Measurements from ENCODE around the gene KRT20.

Gene KRT20

DNA sequence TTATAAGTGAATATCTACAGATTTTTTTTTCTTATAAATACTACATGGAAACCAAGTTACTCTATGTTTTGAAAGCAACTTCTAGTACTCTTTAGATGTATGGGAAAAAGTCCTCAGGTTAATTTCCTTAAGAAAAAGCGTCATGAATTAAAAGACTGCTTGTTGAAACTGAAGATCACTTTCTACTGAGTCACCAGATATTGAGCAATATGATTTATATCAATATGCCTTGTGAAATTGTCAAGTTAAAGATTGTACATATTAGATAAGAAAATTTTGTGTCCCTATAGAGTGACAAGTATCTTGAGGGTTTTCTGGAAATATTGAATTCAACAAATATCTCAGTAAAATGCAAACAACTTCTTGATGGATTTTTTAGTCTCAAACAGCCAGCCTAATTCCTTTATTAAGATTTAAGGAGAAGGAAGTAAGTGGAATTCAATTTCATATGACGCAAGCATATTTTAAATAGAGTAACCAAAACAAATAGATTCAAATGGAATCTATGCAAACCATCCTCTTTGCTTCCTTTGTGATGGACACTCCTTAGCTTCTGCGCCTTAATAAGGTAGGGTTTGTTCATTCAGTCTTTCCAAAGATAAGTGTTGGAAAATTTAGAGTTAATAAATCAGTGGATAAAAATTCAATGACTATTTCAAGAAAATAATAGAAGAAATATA, 34.6 kb downstream of the KRT20 start:
- no peak for DNase-seq
- TF ChIP-seq POLR2A (IDR thresholded peaks at IDR 0.05; ENCODE audit: low read length) (no peak), GATA1 (IDR thresholded peaks at IDR 0.05; ENCODE audit: low read depth, low read length) (no peak)

DNA sequence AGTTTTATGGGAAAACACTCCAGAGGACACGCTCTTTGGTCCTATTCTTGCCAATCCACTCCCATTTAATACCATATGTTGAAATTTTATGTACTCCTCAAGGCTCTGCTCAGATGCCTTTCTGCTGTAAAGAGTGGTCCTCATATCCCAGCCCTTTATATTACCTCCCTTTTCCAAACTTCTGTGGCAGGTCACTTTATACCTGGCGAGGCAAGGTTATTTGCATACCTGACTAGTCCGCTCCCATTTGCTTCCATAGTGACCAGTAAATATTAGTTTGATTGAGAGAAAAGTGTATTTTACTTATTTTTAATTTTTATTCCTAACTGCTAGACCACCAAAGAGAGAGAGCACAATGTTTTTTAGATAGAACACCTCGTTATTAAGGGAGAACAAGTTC, 35.3 kb downstream of the KRT20 start:
- no peak for DNase-seq
- TF ChIP-seq GATA1 (IDR thresholded peaks at IDR 0.05; ENCODE audit: low read depth, low read length) (no peak), POLR2A (IDR thresholded peaks at IDR 0.05; ENCODE audit: low read length) (no peak)

DNA sequence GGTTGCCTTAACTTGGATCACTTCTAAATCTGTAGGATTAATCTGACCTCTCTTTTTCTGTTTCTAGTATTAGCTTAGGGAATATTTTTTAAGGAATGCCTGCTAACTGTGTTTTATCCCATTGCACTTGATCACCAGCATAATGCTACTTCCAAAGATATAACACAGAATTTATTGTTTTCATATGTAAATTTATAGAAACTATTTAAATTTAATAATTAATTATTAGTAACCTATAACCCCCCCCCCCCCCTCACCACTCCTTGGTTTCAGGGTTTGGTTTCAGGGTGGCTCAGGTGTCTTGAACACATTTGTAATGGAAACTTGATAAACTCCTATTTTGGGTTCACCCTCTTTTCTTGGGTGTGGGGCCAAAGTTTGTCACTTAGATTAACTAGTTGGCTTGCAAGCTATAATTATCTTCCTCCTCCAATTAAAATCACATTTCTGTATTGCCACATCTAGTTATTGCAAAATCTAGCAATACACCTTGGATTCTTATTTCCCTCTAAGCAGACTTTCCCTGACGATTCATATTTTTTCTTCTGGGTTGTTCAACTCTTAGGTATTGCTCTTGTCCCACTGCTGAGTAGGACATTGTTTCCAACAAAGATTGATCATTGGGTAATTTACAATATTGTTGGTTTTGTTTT, 36.3 kb downstream of the KRT20 start:
- DNase-seq: no peak
- TF ChIP-seq GATA1 (IDR thresholded peaks at IDR 0.05; ENCODE audit: low read depth, low read length): no peak
- TF ChIP-seq POLR2A (IDR thresholded peaks at IDR 0.05; ENCODE audit: low read length): no peak

DNA sequence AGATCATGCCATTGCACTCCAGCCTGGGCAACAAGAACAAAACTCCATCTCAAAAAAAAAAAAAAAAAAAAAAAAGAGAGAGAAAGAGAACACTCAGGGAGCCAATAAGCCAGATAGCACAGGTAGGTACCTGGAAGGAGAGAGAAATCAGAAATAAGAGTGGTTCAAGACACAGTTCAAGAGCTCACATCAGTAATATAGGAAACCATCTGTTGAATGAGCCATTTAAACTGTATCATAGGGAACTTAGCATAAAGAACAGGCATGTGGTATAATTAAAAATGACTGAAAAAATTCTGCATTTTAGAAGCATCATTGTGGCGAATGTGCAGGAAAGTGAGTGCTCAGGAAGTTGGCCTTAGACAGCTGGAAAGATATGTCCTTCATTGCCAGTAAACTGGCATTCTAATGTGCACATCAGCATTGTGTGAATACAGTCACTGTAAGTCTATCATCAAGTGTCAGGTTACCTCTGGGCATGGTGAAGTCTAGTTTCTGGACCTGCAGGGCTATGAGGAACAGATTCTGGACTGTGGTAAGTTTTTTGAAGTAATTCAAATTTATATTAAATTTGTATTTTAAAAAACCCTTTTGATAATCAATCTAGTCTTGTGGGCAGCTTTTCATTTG, 38.4 kb downstream of the KRT20 start:
- TF ChIP-seq POLR2A (IDR thresholded peaks at IDR 0.05; ENCODE audit: low read length): no peak
- TF ChIP-seq GATA1 (IDR thresholded peaks at IDR 0.05; ENCODE audit: low read depth, low read length): no peak
- no peak for DNase-seq

DNA sequence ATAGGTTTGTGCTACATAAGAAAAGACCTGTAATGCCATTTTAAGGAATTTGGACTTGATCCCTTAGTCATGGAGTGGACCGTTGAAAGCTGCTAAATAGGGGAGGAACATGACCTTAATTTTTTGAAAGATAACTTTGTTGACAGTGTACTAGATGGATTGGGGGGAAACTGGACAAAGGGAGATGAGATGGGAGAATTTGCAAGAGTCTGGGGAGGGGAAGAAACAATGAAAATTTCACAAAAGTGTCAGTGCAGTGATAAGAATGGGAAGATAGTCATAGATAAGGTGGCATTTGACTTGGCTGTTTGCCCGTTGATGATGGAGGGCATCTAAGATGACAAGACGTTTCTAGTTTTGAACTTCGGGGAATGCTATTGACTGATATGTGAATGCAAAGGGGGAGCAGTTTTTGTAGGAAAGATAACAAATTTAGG, 40.4 kb downstream of the KRT20 start:
- TF ChIP-seq POLR2A (IDR thresholded peaks at IDR 0.05; ENCODE audit: low read length): no peak
- no peak for TF ChIP-seq GATA1 (IDR thresholded peaks at IDR 0.05; ENCODE audit: low read depth, low read length)
- DNase-seq: no peak

DNA sequence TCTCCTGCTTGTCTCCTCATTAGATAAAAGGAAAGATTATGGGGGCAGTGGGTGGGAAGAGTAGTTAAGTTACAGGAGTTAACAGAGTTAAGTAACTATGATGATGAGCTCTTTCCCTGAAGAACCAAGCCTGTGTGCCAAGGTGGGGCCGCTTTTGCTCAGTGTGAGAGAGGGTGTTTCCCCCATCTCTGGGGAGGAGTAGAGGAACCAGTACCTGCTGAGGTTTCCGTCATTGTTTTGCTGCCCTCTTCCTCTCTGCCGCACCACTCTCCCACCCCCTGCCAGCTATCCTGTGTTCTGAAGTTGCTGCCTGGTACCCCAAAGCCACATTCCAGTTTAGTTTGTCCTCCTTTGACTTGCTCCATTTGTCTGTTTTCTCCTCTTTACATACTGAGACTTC, 41.8 kb downstream of the KRT20 start:
- TF ChIP-seq GATA1 (IDR thresholded peaks at IDR 0.05; ENCODE audit: low read depth, low read length) (no peak), POLR2A (IDR thresholded peaks at IDR 0.05; ENCODE audit: low read length) (no peak)
- DNase-seq: no peak

DNA sequence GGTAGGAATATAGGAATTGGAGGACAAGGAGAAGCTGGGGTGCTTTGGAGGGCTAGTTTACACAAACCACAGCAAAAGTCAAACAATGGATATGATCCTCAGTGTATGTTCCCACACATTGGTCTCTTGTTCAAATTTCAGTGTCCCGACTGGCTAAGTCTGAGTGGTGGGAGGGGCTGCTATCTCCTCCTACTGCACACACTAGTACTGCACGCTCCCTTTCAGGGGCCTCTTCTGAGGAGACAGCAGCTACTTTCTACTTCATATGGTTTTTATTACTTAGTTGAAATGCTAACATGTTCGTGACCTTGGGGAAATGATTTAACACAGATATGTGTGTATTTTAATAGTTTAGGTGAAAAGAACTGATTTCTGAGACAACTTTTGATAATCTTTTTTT, 43.8 kb downstream of the KRT20 start:
- no peak for TF ChIP-seq POLR2A (IDR thresholded peaks at IDR 0.05; ENCODE audit: low read length)
- no peak for TF ChIP-seq GATA1 (IDR thresholded peaks at IDR 0.05; ENCODE audit: low read depth, low read length)
- DNase-seq: no peak

DNA sequence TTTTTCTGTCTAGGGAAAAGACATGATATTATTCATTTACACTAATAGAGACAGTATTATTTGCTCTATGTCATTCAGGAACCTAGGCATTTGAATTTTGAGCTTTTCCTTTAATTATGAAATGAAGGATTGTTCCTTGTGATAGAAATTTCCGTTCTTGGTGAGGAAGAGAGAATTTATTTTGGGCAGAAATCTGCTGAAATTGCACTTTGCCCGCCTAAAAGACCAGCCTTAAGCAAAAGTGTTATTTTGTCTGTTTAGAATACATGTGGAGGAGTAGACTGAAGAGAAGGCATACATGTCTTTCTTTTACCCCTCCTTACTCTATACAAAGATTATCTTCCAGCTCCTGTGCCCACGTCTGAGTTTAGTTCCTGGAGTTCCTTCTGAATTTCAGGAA, 45.8 kb downstream of the KRT20 start:
- TF ChIP-seq GATA1 (IDR thresholded peaks at IDR 0.05; ENCODE audit: low read depth, low read length) (no peak), POLR2A (IDR thresholded peaks at IDR 0.05; ENCODE audit: low read length) (no peak)
- no peak for DNase-seq

DNA sequence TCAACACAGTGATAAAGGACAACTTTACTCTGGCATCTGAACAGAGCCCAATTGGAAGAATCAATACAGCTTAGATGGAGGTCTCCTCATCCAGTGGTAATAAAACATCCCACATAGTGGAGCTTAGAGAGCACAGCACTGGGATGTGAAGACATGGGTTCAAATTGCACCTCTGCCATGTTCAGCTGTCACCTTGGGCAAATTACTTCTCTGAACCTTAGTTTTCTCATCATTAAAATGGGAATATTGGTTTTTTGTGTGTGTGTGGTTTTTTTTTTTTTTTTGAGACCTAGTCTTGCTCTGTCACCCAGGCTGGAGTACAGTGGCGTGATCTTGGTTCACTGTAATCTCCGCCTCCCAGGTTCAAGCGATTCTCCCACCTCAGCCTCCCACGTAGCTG, 49.0 kb downstream of the KRT20 start:
- DNase-seq: no peak
- TF ChIP-seq GATA1 (IDR thresholded peaks at IDR 0.05; ENCODE audit: low read depth, low read length) (no peak), POLR2A (IDR thresholded peaks at IDR 0.05; ENCODE audit: low read length) (no peak)

DNA sequence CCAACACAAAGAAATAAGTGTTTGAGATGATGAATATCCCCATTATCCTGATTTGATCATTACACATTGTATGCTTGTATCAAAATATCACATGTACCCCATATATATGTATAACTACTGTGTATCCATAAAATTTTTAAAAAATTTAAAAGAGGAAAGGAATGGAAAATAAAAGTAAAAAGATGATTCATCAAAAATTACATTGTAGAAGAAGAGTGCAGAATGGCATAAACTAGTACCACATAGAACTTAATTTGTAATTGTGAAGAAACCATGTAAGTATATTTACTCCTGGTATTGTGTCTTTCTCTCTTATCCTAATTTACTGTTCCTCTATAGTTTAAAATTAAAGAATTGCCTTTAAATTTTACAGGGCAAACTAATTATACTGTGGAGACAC, 51.2 kb downstream of the KRT20 start:
- DNase-seq: no peak
- TF ChIP-seq POLR2A (IDR thresholded peaks at IDR 0.05; ENCODE audit: low read length): no peak

DNA sequence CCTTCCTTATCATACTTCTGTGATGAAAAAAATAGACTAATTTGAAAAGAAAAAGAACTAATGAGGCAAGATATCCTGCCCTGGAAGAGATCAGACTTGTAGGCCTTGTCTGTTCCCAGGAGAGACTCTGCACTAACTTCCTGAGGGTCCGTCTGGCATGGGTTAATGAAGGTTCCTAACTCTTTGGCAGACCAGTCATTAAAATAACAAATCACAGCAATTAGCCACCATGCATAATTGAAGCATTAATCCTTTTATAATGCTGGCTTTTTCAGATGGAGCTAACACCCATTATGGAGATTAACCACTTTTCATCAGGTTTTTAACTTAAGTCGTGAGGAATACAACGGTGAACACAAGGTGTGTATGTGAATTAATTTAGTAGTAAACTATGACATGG, 52.2 kb downstream of the KRT20 start:
- no peak for TF ChIP-seq GATA1 (IDR thresholded peaks at IDR 0.05; ENCODE audit: low read depth, low read length)
- TF ChIP-seq POLR2A (IDR thresholded peaks at IDR 0.05; ENCODE audit: low read length): no peak
- DNase-seq: no peak

DNA sequence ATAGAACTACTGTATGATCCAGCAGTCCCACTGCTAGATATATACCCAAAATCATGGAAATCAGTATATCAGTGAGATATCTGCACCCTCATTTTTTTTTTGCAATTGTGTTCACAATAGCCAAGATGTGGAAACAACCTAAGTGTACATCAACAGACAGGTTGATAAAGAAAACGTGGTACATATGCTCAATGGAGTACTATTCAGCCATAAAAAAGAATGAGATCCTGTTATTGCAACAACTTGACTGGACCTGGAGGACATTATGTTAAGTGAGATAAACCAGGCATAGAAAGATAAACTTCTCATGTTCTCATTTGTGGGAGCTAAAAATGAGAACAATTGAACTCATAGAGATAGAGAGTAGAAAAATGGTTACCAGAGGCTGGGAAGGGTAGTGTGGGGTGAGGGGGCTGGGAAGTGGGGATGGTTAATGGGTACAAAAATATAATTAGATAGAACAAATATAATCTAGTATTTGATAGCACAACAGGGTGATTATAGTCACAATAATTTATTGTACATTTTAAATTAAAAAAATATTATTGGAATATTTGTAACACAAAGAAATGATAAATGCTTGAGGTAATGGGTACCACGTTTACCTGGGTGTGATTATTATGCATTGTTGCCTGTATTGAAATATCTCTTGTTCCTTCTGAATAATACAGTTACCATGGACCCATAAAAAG, 54.8 kb downstream of the KRT20 start:
- no peak for DNase-seq
- TF ChIP-seq POLR2A (IDR thresholded peaks at IDR 0.05; ENCODE audit: low read length) (no peak), GATA1 (IDR thresholded peaks at IDR 0.05; ENCODE audit: low read depth, low read length) (no peak)

DNA sequence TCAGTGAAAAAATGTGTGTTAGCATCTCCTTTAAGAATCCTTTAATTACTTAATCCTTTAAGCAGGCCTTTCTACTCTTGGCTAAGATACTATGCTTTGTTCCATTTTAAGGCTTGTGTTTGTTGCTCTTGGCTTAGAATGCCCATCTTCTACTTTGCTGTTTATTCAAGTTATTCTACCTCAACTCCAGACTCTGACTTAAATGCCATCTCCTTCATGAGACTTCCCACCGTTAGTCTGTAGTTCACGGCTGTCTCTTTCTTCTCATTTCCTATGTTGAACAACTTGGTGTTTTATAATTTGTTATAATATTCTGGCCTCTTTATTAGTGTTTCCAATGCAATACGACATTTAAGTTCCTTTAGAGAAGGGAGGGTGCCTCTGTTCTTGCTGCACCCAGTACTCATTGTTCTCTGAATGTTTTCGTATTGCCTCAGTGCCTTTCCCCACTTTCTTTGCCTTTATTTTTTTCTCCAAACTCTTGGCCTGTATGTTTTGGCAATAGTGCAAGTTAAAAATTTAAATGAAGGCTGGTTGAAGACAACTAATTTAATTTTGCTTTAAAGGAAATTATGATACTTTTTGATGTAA, 56.5 kb downstream of the KRT20 start:
- no peak for TF ChIP-seq POLR2A (IDR thresholded peaks at IDR 0.05; ENCODE audit: low read length)
- no peak for TF ChIP-seq GATA1 (IDR thresholded peaks at IDR 0.05; ENCODE audit: low read depth, low read length)
- no peak for DNase-seq

All from erythroblast (primary cell).